KMS-11 (cell line): ENCODE measurements around the gene SDC1.
A peak's percentile ranks its signal among the peaks of the same experiment; 100 is the strongest.

Experiments
- H2AFZ ChIP-seq: fragments of 200-600 bp; sonication (generic); 2 replicates; pipeline ENCODE4 v1.6.1; 2016; ENCODE audit warnings: antibody characterized with exemption, mixed run types, low read depth
- H3K27ac ChIP-seq: fragments of 200-600 bp; sonication (generic); 2 replicates; pipeline ENCODE4 v1.6.1; 2016; ENCODE audit warnings: mild to moderate bottlenecking, mixed run types
- H3K27me3 ChIP-seq: fragments of 200-600 bp; sonication (generic); 2 replicates; pipeline ENCODE4 v1.6.1; 2017; ENCODE audit warnings: mild to moderate bottlenecking, low read depth, mixed run types, moderate library complexity; ENCODE audit not compliant: insufficient read depth
- H3K36me3 ChIP-seq: fragments of 200-600 bp; sonication (generic); 2 replicates; pipeline ENCODE4 v1.6.1; 2017; ENCODE audit warnings: mild to moderate bottlenecking, mixed run types; ENCODE audit not compliant: insufficient read depth
- H3K4me1 ChIP-seq: fragments of 200-600 bp; sonication (generic); 2 replicates; pipeline ENCODE4 v1.6.1; 2016; ENCODE audit warnings: mild to moderate bottlenecking, low read depth, mixed run types; ENCODE audit not compliant: poor library complexity, severe bottlenecking
- H3K4me2 ChIP-seq: fragments of 200-600 bp; sonication (generic); 2 replicates; pipeline ENCODE4 v1.7.0; 2016; ENCODE audit warnings: mild to moderate bottlenecking, mixed run types
- H3K4me3 ChIP-seq: fragments of 200-600 bp; sonication (generic); IDR thresholded peaks from 2 replicates; pipeline ENCODE4 v1.6.1; 2017; ENCODE audit warnings: low read depth, low read length, mixed read lengths; ENCODE audit not compliant: insufficient read depth
- H3K79me2 ChIP-seq: fragments of 200-600 bp; sonication (generic); 2 replicates; pipeline ENCODE4 v1.6.1; 2016; ENCODE audit warnings: low read depth, mixed run types; ENCODE audit not compliant: insufficient read depth
- H3K9ac ChIP-seq: fragments of 200-600 bp; sonication (generic); 2 replicates; pipeline ENCODE4 v1.6.1; 2016; ENCODE audit warnings: mild to moderate bottlenecking, mixed run types
- H4K20me1 ChIP-seq: fragments of 200-600 bp; sonication (generic); 2 replicates; pipeline ENCODE4 v1.6.1; 2016; ENCODE audit warnings: mild to moderate bottlenecking, mixed run types; ENCODE audit not compliant: insufficient read depth
- TF ChIP-seq, protein P1 (sequence below): fragments of 200-600 bp; sonication (generic); conservative IDR thresholded peaks from 2 replicates; pipeline ENCODE4 v1.6.1; 2017; ENCODE audit warnings: low read depth, mild to moderate bottlenecking, antibody characterized with exemption, low read length, moderate library complexity, mixed read lengths

The SDC1 gene

GRCh38 chr2:20194097-20195015 is 30.6 kb downstream of the SDC1 start:
- H2AFZ ChIP-seq = no peak overlapping the region
- H3K4me1 ChIP-seq = no peaks in the 10 kb centered on the region
- H3K4me2 ChIP-seq = no peak overlapping the region
- H3K27me3 ChIP-seq = no peaks in the 10 kb centered on the region
- no peak overlapping the region for H3K9ac ChIP-seq
- no peaks in the 10 kb centered on the region for H4K20me1 ChIP-seq
- no peaks in the 10 kb centered on the region for H3K79me2 ChIP-seq
- TF ChIP-seq, protein P1, sequence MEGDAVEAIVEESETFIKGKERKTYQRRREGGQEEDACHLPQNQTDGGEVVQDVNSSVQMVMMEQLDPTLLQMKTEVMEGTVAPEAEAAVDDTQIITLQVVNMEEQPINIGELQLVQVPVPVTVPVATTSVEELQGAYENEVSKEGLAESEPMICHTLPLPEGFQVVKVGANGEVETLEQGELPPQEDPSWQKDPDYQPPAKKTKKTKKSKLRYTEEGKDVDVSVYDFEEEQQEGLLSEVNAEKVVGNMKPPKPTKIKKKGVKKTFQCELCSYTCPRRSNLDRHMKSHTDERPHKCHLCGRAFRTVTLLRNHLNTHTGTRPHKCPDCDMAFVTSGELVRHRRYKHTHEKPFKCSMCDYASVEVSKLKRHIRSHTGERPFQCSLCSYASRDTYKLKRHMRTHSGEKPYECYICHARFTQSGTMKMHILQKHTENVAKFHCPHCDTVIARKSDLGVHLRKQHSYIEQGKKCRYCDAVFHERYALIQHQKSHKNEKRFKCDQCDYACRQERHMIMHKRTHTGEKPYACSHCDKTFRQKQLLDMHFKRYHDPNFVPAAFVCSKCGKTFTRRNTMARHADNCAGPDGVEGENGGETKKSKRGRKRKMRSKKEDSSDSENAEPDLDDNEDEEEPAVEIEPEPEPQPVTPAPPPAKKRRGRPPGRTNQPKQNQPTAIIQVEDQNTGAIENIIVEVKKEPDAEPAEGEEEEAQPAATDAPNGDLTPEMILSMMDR = no peak
- no peaks in the 10 kb centered on the region for H3K36me3 ChIP-seq
- no peak overlapping the region for H3K27ac ChIP-seq
- no peak overlapping the region for H3K4me3 ChIP-seq

DNA sequence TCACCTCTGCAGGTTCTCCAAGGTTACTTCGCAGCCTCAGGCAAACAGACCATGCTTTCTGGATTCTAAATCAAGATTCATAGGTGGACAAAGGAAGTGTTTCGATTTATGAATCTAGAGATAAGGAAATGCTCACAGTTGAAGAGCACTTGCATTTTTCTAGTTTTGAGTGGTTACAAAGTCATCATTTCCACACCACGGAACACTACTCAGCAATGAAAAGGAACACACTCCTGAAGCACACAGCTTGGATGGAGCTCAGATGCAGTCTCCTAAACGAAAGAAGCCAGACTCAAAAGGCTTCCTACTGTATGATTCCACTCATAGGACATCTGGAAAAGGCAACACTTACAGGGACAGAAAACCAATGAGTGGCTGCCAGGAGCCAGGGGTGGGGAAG is 31.7 kb downstream of the SDC1 start:
- Histone ChIP-seq H3K36me3 (no peaks in the 10 kb centered on the region), H3K79me2 (no peaks in the 10 kb centered on the region), H3K27me3 (no peaks in the 10 kb centered on the region), H3K4me1 (no peaks in the 10 kb centered on the region), H4K20me1 (no peaks in the 10 kb centered on the region), H3K4me3 (no peak overlapping the region), H3K9ac (no peak overlapping the region), H2AFZ (no peak overlapping the region), H3K27ac (no peak overlapping the region), H3K4me2 (no peak overlapping the region)
- TF ChIP-seq, protein P1 = no peak

DNA sequence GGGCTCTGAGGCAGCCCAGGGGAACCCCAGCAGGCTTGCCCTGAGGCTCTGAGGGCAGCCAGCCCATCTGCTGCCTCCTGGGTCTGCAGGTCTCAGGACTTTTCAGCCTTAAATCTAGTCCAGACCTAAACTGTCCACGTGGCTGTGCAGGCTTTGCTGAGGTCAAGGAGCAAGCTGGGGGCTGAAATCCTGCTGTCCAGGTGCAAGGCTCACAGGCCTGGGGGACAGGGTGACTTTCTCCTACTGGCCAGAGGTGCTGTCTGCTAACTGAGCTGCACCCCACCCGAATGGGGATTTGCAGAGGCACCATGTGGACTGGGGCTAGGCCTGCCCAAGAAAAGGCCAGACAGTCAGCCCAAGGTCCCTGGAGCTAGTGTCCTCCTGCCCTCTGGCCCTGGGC is 32.1 kb downstream of the SDC1 start:
- H2AFZ ChIP-seq = no peak overlapping the region
- no peaks in the 10 kb centered on the region for H3K27me3 ChIP-seq
- no peaks in the 10 kb centered on the region for H3K4me1 ChIP-seq
- H3K4me2 ChIP-seq = no peak overlapping the region
- no peaks in the 10 kb centered on the region for H3K79me2 ChIP-seq
- no peaks in the 10 kb centered on the region for H3K36me3 ChIP-seq
- no peak overlapping the region for H3K4me3 ChIP-seq
- H3K9ac ChIP-seq = no peak overlapping the region
- H4K20me1 ChIP-seq = no peaks in the 10 kb centered on the region
- TF ChIP-seq, protein P1 = no peak
- H3K27ac ChIP-seq = no peak overlapping the region

DNA sequence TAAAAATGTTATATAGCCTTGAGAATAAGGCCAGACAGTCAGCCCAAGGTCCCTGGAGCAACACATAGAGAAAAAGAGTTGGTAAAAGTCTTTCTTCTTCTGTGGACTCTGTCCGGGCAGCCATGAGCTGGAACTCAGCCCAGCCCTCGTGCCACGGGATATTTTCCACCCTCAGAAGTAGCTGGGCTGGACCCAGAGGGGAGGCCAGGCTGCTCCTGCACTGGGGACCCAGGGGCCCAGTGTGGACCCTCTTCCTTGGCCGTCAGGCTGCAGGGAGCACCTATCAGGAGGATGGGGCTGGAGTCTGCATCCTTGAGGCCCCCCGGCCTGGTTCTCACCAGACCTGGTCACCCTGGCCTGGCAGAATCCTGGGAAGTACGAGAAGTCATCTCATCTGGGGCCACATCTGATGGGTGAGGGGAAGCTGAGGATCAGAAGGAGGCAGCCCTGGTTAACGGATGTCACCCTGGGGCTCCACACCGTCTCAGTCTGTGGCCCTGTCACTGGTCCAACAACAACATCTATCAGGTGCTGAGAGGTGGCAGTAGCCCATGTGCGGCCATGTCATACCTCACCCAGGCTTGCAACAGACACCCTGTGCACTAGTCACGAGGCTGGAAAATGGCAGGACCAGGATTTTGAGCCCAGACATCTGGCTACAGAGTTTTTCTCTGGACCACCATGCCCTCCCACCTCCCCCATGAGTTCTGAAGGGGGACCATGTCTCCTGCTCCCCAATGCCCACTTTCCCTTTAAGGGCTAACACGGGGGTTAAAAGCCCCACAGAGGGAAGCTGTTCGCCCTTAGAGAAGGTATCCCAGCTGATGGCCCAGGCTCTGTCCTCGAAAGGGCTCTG is 33.0 kb downstream of the SDC1 start:
- Histone ChIP-seq H3K9ac (no peak overlapping the region), H3K4me2 (no peak overlapping the region), H4K20me1 (no peaks in the 10 kb centered on the region), H3K4me3 (no peak overlapping the region), H3K36me3 (no peaks in the 10 kb centered on the region), H3K27me3 (no peaks in the 10 kb centered on the region), H3K4me1 (no peaks in the 10 kb centered on the region), H2AFZ (no peak overlapping the region), H3K79me2 (no peaks in the 10 kb centered on the region), H3K27ac (no peak overlapping the region)
- TF ChIP-seq, protein P1 = 0 out of 2 replicates have a peak, but pooled peaks have one; percentile 4
